ENCODE data around the gene ZFYVE28. TPM values are rescaled to one million over a fixed set of nuclear protein-coding genes. Genes with fewer than 3 reads are reported as not detected.

ZFYVE28 gene
- total RNA-seq, 2 donors from 2014 or later, result 7.4 to 8.4 TPM

DNA sequence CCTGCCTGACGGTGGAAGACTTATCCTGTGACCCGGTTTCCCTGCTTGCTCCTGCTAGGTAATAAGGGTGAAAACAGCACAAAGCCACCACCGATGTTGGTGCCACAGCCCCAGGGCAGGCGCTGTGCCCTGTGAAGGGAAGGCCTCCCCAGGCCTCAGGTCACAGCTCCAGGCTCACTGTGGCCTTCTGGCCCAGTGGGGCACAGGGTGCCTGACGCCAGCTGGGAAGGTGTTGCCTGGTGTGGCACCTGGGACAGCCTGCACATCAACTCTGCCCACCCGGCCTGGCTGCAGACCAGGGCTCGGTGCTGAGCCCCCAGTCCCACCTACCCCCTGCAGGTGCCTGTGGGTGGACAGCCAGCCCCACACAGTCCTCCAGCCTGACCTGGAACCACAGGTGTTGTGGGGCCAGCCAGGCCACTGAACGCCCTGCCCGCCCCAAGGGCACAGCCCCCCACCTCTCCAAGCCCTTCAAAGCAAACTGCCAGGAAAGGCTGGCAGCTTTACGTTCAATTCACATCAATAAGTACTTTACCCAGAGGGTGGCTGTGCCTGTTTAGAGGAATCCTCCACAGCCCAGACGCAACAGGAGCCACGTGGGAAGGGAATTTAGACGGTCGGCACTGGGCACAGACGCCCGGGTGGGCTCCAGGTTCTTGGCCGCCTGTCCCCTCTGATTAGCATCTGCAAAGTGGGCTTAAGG is 54.3 kb downstream of the ZFYVE28 start:
- intact Hi-C loops (cut with DNase I), result no loop called here
- DNase-seq (ENCODE audit: low spot score), result peak; percentile 72

DNA sequence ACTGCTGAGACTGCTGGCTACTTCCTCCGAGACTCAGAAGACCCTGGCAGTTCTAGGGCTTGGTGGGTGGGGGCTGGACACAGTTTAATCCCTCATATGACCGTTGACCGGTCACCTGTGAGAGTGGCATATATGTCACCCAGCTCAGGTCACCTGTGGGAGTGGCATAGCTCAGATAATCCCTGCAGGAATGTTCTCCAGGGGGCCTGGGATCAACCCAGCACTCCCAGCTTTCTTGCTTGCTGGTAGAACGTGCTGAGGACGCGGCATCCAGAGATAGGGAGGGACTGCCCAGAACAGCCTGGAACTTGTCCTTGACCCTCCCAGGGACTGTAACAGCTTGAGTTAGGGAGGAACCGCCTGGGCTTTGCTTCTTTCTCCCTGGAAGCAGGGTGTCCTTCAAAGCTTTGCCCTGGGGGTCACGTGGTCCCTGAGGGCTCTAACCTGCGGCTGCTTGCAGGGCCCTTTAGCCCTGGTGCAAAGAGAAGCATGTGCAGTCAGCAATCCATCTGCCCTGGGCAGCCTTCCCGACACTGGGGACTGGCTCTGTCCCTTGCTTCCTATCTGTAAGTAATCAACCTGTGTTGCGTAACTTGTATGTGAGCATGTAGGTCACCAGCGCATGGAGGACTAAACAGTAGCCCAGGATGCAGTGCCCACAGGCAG is 55.3 kb downstream of the ZFYVE28 start:
- DNase-seq (ENCODE audit: low spot score), result peak; percentile 54
- intact Hi-C loops (cut with DNase I), result no loop called here

DNA sequence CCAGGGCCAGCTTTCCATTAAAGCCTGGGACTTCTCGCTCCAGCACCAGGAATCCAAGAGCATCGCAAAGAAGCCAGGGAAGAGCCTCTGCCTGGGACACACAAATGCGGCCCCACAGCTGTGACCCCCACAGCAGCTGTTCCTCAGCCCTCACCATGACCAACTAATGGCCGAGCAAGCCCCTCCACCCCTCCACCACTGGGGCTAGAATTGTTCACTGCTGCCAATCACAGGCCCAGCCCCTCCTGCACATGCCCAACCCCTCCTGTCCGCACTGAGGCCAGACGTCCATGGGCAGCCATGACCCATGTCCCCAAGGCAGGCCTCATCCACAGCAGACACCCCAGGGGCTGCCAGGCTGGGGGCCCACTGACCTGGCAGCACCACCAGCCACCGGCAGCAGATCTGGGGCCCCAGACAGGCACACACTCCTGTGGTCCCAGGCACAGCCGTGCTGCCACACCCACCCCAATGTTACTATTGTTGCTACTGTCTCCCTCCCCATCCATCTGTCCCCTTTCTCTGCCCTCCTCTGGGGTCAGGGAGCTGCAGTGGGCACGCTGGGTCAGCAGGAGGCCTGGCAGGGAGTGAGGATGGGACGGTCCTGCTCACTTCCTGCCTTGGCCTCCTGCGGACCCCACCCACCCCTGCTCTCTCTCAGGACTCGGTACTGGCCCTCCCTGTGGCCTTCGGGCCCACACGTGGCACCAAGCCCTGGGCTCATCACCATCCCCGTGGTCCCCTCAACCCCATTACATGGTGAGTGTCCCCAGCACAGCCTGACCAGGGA is 56.0 kb downstream of the ZFYVE28 start:
- peak; percentile 48 for DNase-seq (ENCODE audit: low spot score)
- intact Hi-C loops (cut with DNase I), result no loop called here

DNA sequence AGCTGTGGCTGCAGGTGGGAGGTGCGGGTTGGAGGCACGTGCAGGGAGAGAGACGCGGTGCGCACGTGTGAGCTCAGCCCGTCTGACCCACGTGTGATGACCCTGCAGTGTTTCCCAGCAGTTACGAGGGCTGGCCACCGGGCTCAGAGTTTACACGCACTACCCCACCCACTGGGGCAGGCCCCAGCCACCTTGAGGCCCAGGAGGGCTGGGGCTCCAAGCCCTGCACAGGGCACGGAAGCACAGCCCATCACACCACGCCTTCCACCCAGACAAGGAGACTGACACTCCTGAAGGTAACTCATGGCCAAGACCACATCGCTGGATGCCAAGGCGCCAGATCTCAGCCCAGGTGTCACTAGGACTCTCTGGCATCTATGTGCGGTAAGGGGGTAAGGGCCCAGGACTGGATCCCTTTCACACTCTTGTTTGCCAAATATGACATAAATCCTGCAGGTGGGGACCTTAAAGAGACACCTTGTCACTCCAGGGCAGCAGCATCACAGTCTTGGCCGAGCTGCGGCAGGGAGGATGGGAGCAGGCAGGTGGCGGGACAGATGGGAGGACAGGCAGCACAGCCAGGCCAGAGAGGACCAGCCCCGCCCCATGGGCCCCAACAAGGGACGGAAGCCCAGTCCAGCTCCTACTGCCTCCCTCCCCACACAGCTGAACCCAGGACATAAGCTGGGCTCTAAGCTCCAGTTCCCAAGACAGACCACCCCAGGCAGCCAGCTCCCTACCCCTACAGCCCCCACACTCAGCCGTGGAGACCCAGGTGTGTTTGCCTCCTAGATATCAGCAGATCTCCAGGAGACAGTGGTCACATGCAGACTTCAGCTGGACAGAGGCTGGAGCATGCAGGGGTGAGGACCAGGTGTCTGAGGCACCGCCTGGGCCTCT is 56.8 kb downstream of the ZFYVE28 start:
- DNase-seq (ENCODE audit: low spot score), result peak; percentile 74
- intact Hi-C loops (cut with DNase I), result no loop called here

DNA sequence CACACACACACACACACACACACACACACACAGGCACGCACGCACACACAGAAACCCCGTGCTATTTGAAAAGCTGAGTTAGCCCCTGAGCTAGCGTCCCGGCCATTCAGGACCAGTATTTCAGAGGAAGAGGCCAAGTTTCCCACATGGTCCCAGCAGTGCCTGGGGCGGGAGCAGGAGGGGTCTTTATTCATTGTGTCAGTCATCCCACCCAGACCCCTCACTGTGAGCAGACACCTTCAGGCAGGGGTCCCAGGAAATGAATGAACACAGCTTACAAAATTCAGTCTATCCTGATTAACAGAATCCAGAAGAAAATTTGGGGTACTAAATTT is 58.1 kb downstream of the ZFYVE28 start:
- intact Hi-C loops (cut with DNase I), result no loop called here
- DNase-seq (ENCODE audit: low spot score), result peak; percentile 47

DNA sequence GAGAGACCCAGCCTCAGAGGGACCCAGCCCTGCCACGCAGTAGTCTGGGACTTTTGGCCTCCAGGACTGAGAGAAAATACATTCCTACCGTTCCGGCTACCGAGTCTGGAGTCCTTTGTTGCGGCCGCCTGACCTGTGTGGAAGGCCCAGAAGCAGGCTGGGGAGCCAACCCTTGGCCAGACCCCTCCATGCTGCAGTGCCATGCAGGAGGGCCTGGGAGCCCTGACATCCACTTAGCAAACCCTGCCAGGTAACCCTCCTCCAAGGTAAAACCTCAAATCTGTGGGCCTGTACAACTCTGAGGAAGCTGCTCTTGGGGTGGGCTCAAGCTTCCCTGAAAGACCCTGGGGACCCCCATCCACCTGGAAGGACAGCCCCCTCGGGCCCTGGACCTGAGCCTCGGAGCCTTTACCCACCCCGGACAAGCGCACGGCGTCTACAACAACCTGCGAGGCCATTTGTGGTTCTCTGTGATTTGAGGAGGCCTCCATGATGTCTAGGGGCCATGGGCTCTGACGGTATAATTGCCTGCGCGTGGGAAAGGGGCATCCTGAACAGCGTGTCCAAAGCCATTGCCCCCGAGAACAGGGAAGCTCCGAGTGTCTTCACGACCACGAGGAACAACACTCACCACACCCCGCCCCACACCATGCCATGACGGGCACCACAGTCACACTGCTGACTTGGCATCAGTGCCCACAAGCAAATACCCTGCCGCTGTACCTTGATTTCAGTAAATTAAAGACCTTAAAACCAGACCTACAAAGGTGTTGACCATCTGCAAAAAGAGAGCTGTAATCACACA is 58.7 kb downstream of the ZFYVE28 start:
- intact Hi-C loops (cut with DNase I), result no loop called here
- DNase-seq (ENCODE audit: low spot score), result peak; percentile 56

DNA sequence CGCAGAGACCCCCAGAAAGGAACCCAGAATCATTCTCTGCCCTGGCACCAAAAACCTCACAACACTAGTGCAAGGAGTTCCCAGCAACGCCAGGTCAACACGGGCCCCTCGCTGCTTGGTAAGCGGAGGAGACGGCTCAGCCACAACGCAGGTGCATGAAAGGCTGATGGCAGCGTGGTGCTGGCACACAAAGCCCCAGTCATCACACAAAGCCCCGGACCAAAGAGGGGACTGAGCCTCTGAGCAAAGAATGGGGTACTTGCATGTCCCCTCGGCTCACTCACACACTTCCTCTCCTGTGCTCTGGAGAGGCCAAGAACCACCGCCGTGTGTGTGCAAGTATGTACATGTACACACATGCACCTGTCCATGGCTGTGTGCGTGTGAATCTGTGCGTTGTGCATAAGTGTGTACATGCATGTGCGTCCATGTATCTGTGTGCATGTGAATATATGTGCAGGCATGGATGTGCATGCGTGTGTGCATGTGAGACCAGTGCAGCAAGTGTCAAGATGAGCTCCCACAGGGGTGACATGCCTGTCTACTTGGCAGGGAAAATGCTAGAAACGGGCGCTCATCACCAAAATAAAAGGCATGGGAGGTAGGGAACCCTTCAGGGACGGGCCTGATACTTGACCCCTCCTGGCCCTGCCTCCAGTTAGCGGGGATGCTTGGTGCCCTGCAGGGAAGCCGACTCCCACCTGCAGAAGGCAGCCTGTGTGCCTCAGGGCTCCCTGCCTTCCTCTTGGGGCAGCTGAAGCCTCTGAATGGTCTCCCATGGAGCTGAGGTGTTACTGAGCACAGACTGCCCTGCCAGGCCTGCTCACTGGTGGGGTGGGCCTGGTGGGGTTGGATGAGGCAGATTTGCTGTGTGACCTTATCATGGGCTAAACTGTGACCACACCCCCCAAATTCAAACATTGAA is 60.4 kb downstream of the ZFYVE28 start:
- peak; percentile 66 for DNase-seq (ENCODE audit: low spot score)

DNA sequence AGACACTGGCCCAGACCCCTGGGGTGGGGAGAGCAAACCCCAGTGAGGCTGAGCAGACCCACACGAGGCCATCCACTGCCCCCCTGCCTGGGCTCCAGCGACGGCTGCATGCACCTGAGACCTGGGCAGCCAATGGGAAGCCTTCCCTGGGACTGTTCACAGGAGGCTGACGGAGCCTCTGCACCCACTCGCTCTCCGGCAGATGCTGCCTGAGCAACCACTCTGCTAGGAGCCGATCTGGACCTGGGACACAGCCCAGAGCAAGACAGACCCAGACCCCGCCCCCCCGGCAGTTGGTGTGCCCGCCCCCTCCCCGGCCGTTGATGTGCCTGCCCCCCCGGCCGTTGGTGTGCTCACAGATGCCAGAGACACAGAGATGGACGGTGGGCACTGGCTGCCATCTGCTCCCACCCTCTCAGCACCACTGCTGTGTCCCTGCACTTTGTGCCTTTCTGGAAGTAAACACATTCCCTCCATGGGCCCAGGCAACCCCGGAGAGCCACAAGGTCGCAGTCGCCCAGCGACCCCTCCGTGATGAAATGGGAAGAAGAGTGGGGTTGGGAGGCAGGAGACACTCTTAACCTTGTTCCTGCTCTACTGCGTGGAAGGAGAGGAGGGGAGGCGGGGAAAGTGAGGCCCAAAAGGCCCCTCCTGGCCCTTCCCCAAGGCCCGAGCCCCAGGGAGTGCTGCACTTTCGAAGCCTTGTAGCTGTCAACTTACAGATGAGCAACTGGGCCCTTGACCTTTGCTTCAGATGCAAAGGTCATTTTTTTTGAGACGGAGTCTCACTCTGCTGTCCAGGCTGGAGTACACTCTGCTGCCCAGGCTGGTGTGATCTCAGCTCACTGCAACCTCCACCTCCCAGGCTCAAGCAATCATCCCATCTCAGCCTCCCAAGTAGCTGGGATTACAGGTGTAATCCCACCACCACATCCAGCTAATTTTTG is 62.0 kb downstream of the ZFYVE28 start:
- intact Hi-C loops (cut with DNase I), result no loop called here
- DNase-seq (ENCODE audit: low spot score), result peak; percentile 57

More for the DNA sequence above, 60.4 kb downstream of the ZFYVE28 start:
- intact Hi-C loops (cut with DNase I), result no loop called here

DNA sequence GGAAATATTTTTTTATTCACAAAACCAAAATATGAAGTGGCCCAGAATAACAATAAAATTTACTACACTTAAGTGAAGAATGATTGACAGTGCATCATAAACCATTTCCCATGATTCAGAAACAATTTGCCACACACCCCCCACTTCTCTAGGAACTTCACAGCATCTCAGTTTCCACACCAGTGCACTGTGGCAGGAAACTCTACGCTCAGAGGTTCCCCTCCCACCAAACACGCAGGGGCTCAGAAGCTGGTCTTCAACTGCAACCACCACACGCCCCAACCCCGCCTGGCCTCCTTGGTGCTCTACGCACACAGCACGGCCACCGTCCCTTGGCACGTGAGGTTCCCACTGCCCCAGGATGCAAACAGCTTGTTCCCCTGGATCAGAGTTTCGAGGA is 63.7 kb downstream of the ZFYVE28 start:
- no peak for DNase-seq (ENCODE audit: low spot score)
- intact Hi-C loops (cut with DNase I), result no loop called here

DNA sequence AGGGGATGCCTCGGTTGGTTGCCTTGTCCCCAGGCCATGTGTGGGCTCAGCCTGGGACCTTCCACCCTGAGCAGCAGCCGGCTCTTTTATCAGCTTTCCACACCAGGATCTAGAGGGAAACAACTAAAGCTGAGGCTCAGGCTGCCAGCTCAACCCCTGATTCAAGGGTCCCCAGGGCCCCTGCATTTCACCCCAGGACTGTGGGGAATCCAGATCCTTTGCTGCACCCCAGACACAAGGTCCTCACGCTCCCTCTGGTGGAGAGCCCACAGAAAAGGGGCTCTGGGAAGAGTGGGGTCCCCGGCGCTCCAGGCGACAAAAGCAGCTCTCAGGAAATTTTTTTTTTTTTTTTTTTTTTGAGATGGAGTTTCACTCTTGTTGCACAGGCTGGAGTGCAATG is 64.3 kb downstream of the ZFYVE28 start:
- intact Hi-C loops (cut with DNase I), result no loop called here
- DNase-seq (ENCODE audit: low spot score), result no peak

DNA sequence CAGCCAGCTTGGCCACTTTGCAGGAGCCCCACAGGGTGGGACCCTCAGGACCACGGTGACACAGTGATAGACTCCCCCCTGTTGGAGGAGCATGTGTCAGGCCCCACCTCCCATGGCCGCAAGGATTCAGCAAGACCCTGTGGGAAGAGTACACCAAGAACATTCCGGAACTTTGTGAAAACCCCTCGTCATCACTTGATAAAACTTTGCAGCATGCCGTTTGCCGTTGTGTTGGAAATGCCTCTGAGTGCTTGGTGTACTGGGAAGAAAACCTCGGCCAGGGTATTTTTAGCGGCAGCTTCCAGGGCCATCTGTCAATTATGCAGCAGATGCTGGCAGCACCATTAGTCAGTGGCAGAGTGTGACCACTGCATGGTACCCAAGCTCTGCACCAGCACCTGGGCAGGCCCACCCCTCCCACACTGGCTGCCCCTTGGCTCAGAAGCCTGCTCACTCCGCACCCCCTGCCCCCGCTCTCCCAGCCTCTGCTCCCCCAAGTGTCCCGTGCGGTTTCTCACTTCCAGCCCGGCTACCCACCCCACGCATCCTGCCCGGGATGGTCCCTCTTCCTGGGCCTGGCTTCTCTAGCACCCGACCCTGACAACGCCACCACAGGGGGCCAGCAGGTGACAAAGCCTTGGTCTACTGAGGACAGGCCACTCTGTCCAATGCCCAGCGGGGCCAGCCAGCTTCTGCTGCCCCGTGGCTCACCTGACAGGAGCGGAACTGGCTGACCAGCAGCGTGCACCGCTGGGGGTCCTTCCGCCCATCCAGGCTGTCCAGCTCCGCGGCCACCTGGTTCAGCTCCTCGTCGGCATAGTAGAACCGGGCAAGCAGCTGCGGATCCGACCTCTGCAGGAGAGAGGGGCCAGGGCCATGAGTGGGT is 65.0 kb downstream of the ZFYVE28 start:
- intact Hi-C loops (cut with DNase I), result no loop called here
- DNase-seq (ENCODE audit: low spot score), result peak; percentile 75

DNA sequence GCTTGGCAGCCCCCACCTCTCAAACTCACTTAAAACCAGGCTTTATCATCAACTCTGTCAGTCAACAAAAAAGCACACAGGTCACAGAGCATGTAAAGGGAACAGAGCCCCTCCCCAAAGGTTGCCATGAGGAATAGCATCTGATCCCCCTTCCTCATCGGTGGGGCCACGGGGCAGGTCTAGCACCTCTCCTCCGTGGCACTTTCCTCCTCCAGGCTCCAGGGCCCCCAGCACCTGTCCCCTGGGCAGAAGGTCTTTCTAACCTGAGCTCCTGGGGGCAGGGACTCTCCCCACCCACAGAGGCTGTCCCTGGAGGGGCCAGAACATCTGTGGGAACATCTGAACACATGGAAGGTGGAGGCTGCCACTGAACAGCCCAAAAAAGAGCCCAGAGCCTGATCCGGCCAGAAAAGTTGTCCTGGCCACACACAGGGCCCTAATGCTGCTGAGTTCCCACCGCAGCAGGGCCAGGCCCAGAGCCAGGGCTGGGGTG is 65.7 kb downstream of the ZFYVE28 start:
- no peak for DNase-seq (ENCODE audit: low spot score)
- intact Hi-C loops (cut with DNase I), result no loop called here

DNA sequence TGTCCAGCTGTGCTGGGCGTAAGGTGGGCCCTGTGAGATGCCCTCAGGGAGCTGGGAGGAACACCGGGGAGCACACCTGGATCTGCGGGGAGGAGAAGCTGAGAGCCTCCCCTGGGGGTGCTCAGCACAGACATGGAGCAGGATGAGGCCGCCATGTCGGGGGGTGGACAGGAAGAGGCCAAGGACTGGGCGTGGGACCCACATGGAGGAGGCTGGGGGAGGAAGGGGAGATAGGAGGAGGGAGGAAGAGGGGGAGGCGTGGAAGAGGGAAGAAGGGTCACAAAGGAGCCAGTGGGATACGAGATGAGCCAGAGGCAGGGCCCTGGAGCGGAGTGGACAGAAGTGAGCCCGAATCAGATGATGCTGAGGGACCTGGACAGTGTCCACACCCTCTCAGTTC is 66.3 kb downstream of the ZFYVE28 start:
- intact Hi-C loops (cut with DNase I), result no loop called here
- no peak for DNase-seq (ENCODE audit: low spot score)

DNA sequence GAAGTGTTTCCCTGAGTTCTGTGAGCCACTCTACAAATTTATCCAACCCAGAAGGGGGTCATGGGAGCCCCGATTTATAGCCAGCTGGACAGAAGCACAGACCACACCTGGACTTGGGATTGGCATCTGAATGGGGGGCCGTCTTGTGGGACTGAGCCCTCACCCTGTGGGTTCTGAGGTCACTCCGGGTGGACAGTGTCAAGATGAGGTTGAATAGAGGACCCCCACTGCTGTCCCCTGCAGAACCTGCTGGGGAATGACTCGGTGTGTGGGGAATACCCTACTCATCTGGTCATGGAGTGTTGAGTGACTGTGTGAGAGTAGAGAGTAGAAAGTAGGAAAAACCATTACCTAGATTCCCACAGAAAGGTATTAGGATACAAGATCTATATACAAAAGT is 67.5 kb downstream of the ZFYVE28 start:
- intact Hi-C loops (cut with DNase I), result no loop called here
- DNase-seq (ENCODE audit: low spot score), result no peak

DNA sequence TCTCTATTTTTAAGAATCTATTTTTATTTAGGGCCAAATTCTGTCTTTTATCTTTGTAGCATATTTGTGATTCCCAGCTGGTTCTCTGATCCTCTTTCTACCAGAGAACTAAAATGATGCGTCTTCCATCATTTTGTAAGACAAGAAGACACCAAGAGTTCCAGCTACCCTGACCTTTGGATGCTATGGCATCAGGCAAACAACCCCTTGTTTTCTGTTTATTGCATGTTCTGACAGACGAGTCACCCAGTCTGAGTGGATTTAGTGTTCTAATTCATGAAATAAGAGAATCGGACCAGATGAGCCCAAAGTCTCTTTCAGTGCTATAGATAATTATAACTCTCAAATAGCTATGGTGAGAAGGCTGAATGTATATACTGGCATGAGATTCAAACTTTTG is 69.7 kb downstream of the ZFYVE28 start:
- DNase-seq (ENCODE audit: low spot score), result no peak
- intact Hi-C loops (cut with DNase I), result no loop called here

DNA sequence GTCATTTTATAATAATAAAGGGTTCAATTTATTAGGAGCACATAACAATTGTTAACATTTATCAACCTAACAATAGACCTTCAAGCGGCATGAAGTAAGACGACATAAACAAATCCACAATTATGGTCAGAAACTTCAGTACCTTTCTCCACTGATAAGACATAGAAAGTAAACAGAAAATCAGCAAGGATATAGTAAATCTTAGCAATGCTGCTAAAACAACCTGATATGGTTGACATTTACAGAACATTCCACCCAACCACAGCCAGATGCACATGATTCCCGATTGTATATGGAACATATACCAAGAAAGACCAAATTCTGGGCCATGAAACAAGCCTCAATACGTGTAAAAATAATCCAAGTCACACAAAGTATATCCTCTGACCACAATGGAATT is 71.3 kb downstream of the ZFYVE28 start:
- no peak for DNase-seq (ENCODE audit: low spot score)
- intact Hi-C loops (cut with DNase I), result no loop called here
